Naive thymus-derived CD4-positive, alpha-beta T cell (primary cell): ENCODE data around the gene SLC49A3. TPM values are rescaled to one million over a fixed set of nuclear protein-coding genes. Genes with fewer than 3 reads are reported as not detected.
A peak's percentile ranks its signal among the peaks of the same experiment; 100 is the strongest.

Experiments used
- ATAC-seq: fragments of 150-1000 bp; cut with Tn5 transposase; 2 replicates; pipeline ENCODE4 v1.10.0; 2021; ENCODE audit warnings: mild to moderate bottlenecking, moderate library complexity
- CTCF ChIA-PET: fragments of 350-600 bp; sonication (Branson Sonifier 250); formaldehyde crosslinking; loops from one replicate; lab custom pipeline; 2021; ENCODE audit warnings: antibody characterized with exemption; lab: Charles Lee
- POLR2A ChIA-PET: fragments of 350-600 bp; sonication (Branson Sonifier 250); formaldehyde crosslinking; loops from one replicate; lab custom pipeline; 2021; ENCODE audit warnings: antibody characterized with exemption, inconsistent platforms; lab: Charles Lee
- DNase-seq, 9 donors: peaks; one replicate each; pipeline versions ENCODE4 v3.0.0 to v3.0.0-alpha.2; 2020 to 2022; ENCODE audit warnings: mixed read lengths in 1 of 9
- H3K27ac ChIP-seq: one replicate; pipeline ENCODE4 v1.7.0; 2013; ENCODE audit warnings: mild to moderate bottlenecking, low read depth, low read length, moderate library complexity
- H3K27me3 ChIP-seq, 2 donors: one replicate each; pipeline ENCODE4 v1.7.0; 2013; ENCODE audit warnings: low read length in 2 of 2, mild to moderate bottlenecking in 2 of 2, moderate library complexity in 2 of 2; ENCODE audit not compliant: control insufficient read depth in 2 of 2, insufficient read depth in 2 of 2
- H3K36me3 ChIP-seq, 3 experiments: 1 replicate in 2 of 3; 2 replicates in 1 of 3; pipeline ENCODE4 v1.7.0; 2013; ENCODE audit warnings: low read length in 3 of 3, mild to moderate bottlenecking in 3 of 3, moderate library complexity in 1 of 3; ENCODE audit not compliant: insufficient read depth in 3 of 3, control insufficient read depth in 2 of 3
- H3K4me1 ChIP-seq, 2 donors: one replicate each; pipeline ENCODE4 v1.7.0; 2013; ENCODE audit warnings: low read length in 2 of 2, mild to moderate bottlenecking in 2 of 2, moderate library complexity in 1 of 2; ENCODE audit not compliant: control insufficient read depth in 2 of 2, insufficient read depth in 2 of 2
- H3K4me3 ChIP-seq: 2 replicates; pipeline ENCODE4 v1.7.0; 2013; ENCODE audit warnings: mild to moderate bottlenecking, low read length
- H3K9me3 ChIP-seq, 3 experiments: 1 replicate in 2 of 3; 2 replicates in 1 of 3; pipeline ENCODE4 v1.7.0; 2013; ENCODE audit warnings: low read length in 3 of 3; ENCODE audit not compliant: control insufficient read depth in 2 of 3
- H3K27ac Mint-ChIP-seq, 9 donors: one replicate each; pipeline ENCODE4 v1.8.0; 2020 to 2022; ENCODE audit warnings: mixed read lengths in 9 of 9, mild to moderate bottlenecking in 8 of 9, moderate library complexity in 5 of 9, inconsistent platforms in 2 of 9
- H3K27me3 Mint-ChIP-seq, 5 donors: one replicate each; pipeline ENCODE4 v1.8.0; 2021 to 2022; ENCODE audit warnings: mixed read lengths in 5 of 5, mild to moderate bottlenecking in 1 of 5
- H3K36me3 Mint-ChIP-seq, 5 donors: one replicate each; pipeline ENCODE4 v1.8.0; 2020 to 2022; ENCODE audit warnings: mixed read lengths in 5 of 5, mild to moderate bottlenecking in 3 of 5, inconsistent platforms in 1 of 5
- H3K4me1 Mint-ChIP-seq, 7 donors: one replicate each; pipeline ENCODE4 v1.8.0; 2020 to 2022; ENCODE audit warnings: mixed read lengths in 7 of 7, mild to moderate bottlenecking in 3 of 7, inconsistent platforms in 1 of 7
- H3K4me3 Mint-ChIP-seq, 10 donors: one replicate each; pipeline ENCODE4 v1.8.0; 2020 to 2022; ENCODE audit warnings: mild to moderate bottlenecking in 10 of 10, mixed read lengths in 10 of 10, moderate library complexity in 6 of 10, inconsistent platforms in 2 of 10
- H3K9me3 Mint-ChIP-seq, 11 donors: one replicate each; pipeline ENCODE4 v1.8.0; 2020 to 2022; ENCODE audit warnings: mixed read lengths in 11 of 11, mild to moderate bottlenecking in 4 of 11, inconsistent platforms in 1 of 11, moderate library complexity in 1 of 11
- intact Hi-C, 2 donors: fragments of 100-400 bp; cut with micrococcal nuclease; formaldehyde crosslinking; loops; one replicate each; pipeline ENCODE4 v1.15.1; 2023
- polyA plus RNA-seq, 2 donors: library from polyadenylated mRNA; unstranded; fragments of 300-500 nt; fragmentation: Illumina TruSeq; gene quantifications; one replicate each; pipeline ENCODE4 v1.2.3, GENCODE V29; 2021
- total RNA-seq, 6 experiments: library from RNA in 5 of 6; stranded (reverse) in 5 of 6; gene quantifications; 1 replicate in 5 of 6; 2 replicates in 1 of 6; pipeline ENCODE4 v1.2.3 and lab custom pipeline; 2021 to 2026

SLC49A3 gene
- total and polyA plus RNA-seq, 7 experiments from 2014 or later: 0.80 to 9.4 (median 0.92) TPM; not detected in 2

GRCh38 chr4:659851-660250 is 29.1 kb downstream of the SLC49A3 start:
- Mint-ChIP-seq H3K36me3 (peaks cover 0 to 22% (median 6%) of the 10 kb centered on the region in 5 donors), H3K4me1 (peaks cover 3 to 26% (median 12%) of the 10 kb centered on the region in 7 donors), H3K27ac (peak overlapping the region in 2 of 9 donors; percentile 26 to 66), H3K4me3 (peak overlapping the region in 1 of 10 donors; percentile 16), H3K9me3 (peaks cover 0 to 13% (median 0%) of the 10 kb centered on the region in 11 donors), H3K27me3 (no peaks in the 10 kb centered on the region)
- POLR2A ChIA-PET: no interaction called here
- Histone ChIP-seq H3K27me3 (no peaks in the 10 kb centered on the region), H3K27ac (no peak overlapping the region), H3K36me3 (no peaks in the 10 kb centered on the region), H3K4me1 (peaks cover 4 to 5% of the 10 kb centered on the region in 2 donors), H3K4me3 (no peak overlapping the region), H3K9me3 (no peaks in the 10 kb centered on the region)
- CTCF ChIA-PET: no interaction called here
- intact Hi-C loops: loop anchor here in 1 of 2 donors (5.0 kb wide), 1 partner anchor 397 kb away; no protein-coding TSS in a partner anchor
- DNase-seq (no peak), ATAC-seq (no peak)

- POLR2A ChIA-PET: no interaction called here
- Mint-ChIP-seq H3K36me3 (peaks cover 0 to 20% (median 6%) of the 10 kb centered on the region in 5 donors), H3K27ac (peak overlapping the region in 1 of 9 donors; percentile 9)
Measured at GRCh38 chr4:658681-659667, 30.0 kb downstream of the SLC49A3 start.

GRCh38 chr4:657834-658667 is 30.9 kb downstream of the SLC49A3 start:
- no peak overlapping the region for H3K4me3 ChIP-seq
- intact Hi-C loops: no loop called here
- Mint-ChIP-seq H3K4me3 (no peak overlapping the region), H3K27ac (no peak overlapping the region), H3K9me3 (peaks cover 0 to 13% (median 0%) of the 10 kb centered on the region in 11 donors), H3K27me3 (no peaks in the 10 kb centered on the region), H3K36me3 (peaks cover 0 to 20% (median 6%) of the 10 kb centered on the region in 5 donors), H3K4me1 (peaks cover 0 to 16% (median 5%) of the 10 kb centered on the region in 7 donors)
- DNase-seq (no peak), ATAC-seq (no peak)
- ChIA-PET POLR2A (interaction anchor here (0.7 kb wide), 1 partner anchor 8 kb away, joined by 7 read pairs; no protein-coding TSS in a partner anchor), CTCF (no interaction called here)
- H3K27me3 ChIP-seq: no peaks in the 10 kb centered on the region
- H3K9me3 ChIP-seq: no peaks in the 10 kb centered on the region
- H3K27ac ChIP-seq: no peak overlapping the region
- no peaks in the 10 kb centered on the region for H3K4me1 ChIP-seq
- no peaks in the 10 kb centered on the region for H3K36me3 ChIP-seq

More at GRCh38 chr4:658681-659667, 30.0 kb downstream of the SLC49A3 start:
- intact Hi-C loops: no loop called here
- Histone ChIP-seq H3K9me3 (no peaks in the 10 kb centered on the region), H3K4me3 (no peak overlapping the region), H3K4me1 (no peaks in the 10 kb centered on the region), H3K36me3 (no peaks in the 10 kb centered on the region), H3K27me3 (no peaks in the 10 kb centered on the region), H3K27ac (no peak overlapping the region)
- Mint-ChIP-seq H3K4me1 (peaks cover 0 to 17% (median 5%) of the 10 kb centered on the region in 7 donors), H3K9me3 (peaks cover 0 to 13% (median 0%) of the 10 kb centered on the region in 11 donors), H3K27me3 (no peaks in the 10 kb centered on the region), H3K4me3 (no peak overlapping the region)
- CTCF ChIA-PET: no interaction called here
- ATAC-seq: no peak
- no peak for DNase-seq

DNA sequence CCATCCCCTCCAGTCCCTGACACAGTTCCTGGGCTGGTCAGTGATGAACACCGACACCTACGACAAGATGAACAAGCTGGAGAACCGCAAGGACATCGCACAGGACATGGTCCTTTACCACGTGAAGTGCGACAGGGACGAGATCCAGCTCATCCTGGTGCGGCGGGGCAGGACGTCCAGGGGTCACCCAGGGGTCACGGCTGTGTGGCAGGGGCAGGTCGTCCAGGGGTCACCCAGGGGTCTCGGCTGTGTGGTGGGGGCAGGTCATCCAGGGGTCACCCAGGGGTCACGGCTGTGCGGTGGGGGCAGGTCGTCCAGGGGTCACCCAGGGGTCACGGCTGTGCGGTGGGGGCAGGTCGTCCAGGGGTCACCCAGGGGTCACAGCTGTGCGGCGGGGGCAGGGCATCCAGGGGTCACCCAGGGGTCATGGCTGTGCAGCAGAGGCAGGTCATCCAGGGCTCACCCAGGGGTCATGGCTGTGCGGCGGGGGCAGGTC is 31.6 kb downstream of the SLC49A3 start:
- no peaks in the 10 kb centered on the region for H3K4me1 ChIP-seq
- Mint-ChIP-seq H3K36me3 (peaks cover 0 to 20% (median 6%) of the 10 kb centered on the region in 5 donors), H3K4me3 (no peak overlapping the region), H3K27me3 (no peaks in the 10 kb centered on the region), H3K27ac (no peak overlapping the region), H3K9me3 (peaks cover 0 to 13% (median 0%) of the 10 kb centered on the region in 11 donors), H3K4me1 (peaks cover 0 to 14% (median 4%) of the 10 kb centered on the region in 7 donors)
- H3K36me3 ChIP-seq: no peaks in the 10 kb centered on the region
- intact Hi-C loops: no loop called here
- DNase-seq (no peak), ATAC-seq (no peak)
- no peak overlapping the region for H3K4me3 ChIP-seq
- ChIA-PET CTCF (no interaction called here), POLR2A (no interaction called here)
- no peak overlapping the region for H3K27ac ChIP-seq
- H3K27me3 ChIP-seq: no peaks in the 10 kb centered on the region
- H3K9me3 ChIP-seq: no peaks in the 10 kb centered on the region

DNA sequence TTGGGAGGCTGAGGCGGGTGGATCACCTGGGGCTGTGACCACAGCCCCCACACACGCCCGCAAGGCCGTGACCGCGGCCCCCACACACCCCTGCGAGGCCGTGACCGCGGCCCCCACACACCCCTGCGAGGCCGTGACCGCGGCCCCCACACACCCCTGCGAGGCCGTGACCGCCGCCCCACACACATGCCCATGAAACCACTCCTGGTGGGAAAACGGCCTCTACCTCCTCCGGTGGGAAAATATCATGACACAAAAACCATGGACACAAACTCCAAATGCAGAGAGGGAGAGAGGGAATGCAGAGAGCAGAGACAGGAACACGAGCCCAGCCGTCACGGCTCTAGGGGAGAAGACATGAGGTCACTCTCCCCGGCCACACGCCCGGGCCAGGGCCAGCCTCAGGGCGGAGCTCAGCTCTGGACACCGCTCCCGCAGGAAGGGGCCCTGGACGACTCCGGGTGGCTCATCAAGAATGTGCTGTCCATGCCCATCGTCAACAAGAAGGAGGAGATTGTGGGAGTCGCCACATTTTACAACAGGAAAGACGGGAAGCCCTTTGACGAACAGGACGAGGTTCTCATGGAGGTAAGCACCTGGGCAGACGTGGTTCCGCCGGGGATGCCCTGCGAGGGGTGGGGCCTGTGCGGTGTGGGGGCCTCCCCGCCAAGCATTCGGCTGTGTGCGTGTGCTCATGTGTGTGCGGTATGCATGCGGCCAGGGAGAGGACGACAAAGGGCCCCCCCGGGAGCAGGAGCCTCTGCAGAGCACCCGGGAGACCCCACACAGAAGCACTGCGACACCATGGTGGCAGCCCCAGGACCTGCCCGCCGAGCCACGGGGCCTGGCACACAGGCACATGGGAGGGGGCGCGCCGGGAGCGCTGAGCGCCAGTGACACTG is 32.3 kb downstream of the SLC49A3 start:
- H3K27me3 ChIP-seq: no peaks in the 10 kb centered on the region
- H3K36me3 Mint-ChIP-seq: peaks cover 0 to 18% (median 6%) of the 10 kb centered on the region in 5 donors
- peaks cover 0 to 6% (median 0%) of the 10 kb centered on the region in 5 donors for H3K27me3 Mint-ChIP-seq
- no peak overlapping the region for H3K4me3 Mint-ChIP-seq
- no peaks in the 10 kb centered on the region for H3K4me1 ChIP-seq
- ChIA-PET POLR2A (no interaction called here), CTCF (no interaction called here)
- ATAC-seq: no peak
- H3K4me1 Mint-ChIP-seq: peaks cover 0 to 11% (median 4%) of the 10 kb centered on the region in 7 donors
- H3K36me3 ChIP-seq: no peaks in the 10 kb centered on the region
- DNase-seq: no peak
- H3K27ac Mint-ChIP-seq: no peak overlapping the region
- H3K4me3 ChIP-seq: no peak overlapping the region
- peaks cover 0 to 13% (median 0%) of the 10 kb centered on the region in 11 donors for H3K9me3 Mint-ChIP-seq
- intact Hi-C loops: no loop called here
- no peak overlapping the region for H3K27ac ChIP-seq
- no peaks in the 10 kb centered on the region for H3K9me3 ChIP-seq
